Endothelial cell of umbilical vein (primary cell): ENCODE results near the gene SLC22A23. TPM values are rescaled to one million over a fixed set of nuclear protein-coding genes. Genes with fewer than 3 reads are reported as not detected.

ENCODE experiments used
- BruUV-seq: library from RNA; stranded (reverse); fragments of 400-500 nt; replicated peaks from 2 replicates; lab custom pipeline; 2021; lab: Mats Ljungman, UMichigan
- CTCF ChIA-PET: fragments of 300-600, 350-600 bp; sonication (Branson Sonifier 250); formaldehyde crosslinking; loops from one replicate; lab custom pipeline; 2021; ENCODE audit warnings: antibody characterized with exemption, inconsistent platforms; lab: Charles Lee
- POLR2A ChIA-PET: fragments of 300-600, 350-600 bp; sonication (Branson Sonifier 250); formaldehyde crosslinking; loops from one replicate; lab custom pipeline; 2021; ENCODE audit warnings: antibody characterized with exemption, inconsistent platforms; lab: Charles Lee
- DNase-seq: peaks from one replicate; pipeline ENCODE4 v3.0.0-alpha.2; 2011; ENCODE audit warnings: low read depth, low spot score
- FAIRE-seq: peaks from 2 replicates; lab custom pipeline; 2011; peaks lifted over from hg19 to GRCh38; lab: Jason Lieb, UNC
- H2AFZ ChIP-seq: 2 replicates; pipeline ENCODE4 v1.6.0; 2012; ENCODE audit warnings: low read depth, low read length, control low read depth, inconsistent platforms
- H3K27ac ChIP-seq: 2 replicates; pipeline ENCODE4 v1.5.1; 2011; ENCODE audit warnings: low read depth, mild to moderate bottlenecking, control low read depth, low read length, moderate library complexity; ENCODE audit not compliant: insufficient read depth
- H3K27me3 ChIP-seq, 2 experiments: 2 replicates each; pipeline versions ENCODE4 v1.6.0 to v1.6.1; 2011; ENCODE audit warnings: low read length in 2 of 2, mixed read lengths in 1 of 2; ENCODE audit not compliant: control insufficient read depth in 2 of 2, insufficient read depth in 2 of 2
- H3K36me3 ChIP-seq, 2 experiments: 2 replicates in 1 of 2; 3 replicates in 1 of 2; pipeline ENCODE4 v1.5.1; 2011; ENCODE audit warnings: low read length in 2 of 2, mild to moderate bottlenecking in 1 of 2, moderate library complexity in 1 of 2; ENCODE audit not compliant: control insufficient read depth in 2 of 2, insufficient read depth in 2 of 2; ENCODE audit errors: extremely low read depth in 1 of 2
- H3K4me1 ChIP-seq: 3 replicates; pipeline ENCODE4 v1.5.1; 2011; ENCODE audit warnings: mild to moderate bottlenecking, low read length; ENCODE audit not compliant: control insufficient read depth, insufficient read depth; ENCODE audit errors: extremely low read depth
- H3K4me2 ChIP-seq: 2 replicates; pipeline ENCODE4 v1.6.1; 2011; ENCODE audit warnings: low read length, control low read depth, mixed read lengths; ENCODE audit not compliant: insufficient read depth
- H3K4me3 ChIP-seq, 3 experiments: fragments of 200-600 bp in 1 of 3; sonication (generic), shearing (Covaris generic) in 1 of 3; replicated peaks in 1 of 3; 2 replicates each; pipeline ENCODE4 v1.5.1; 2011 to 2016; ENCODE audit warnings: control low read depth in 3 of 3, low read length in 3 of 3, mild to moderate bottlenecking in 2 of 3, inconsistent platforms in 1 of 3, low read depth in 1 of 3, moderate library complexity in 1 of 3; ENCODE audit not compliant: insufficient read depth in 1 of 3
- H3K79me2 ChIP-seq: 2 replicates; pipeline ENCODE4 v1.6.0; 2012; ENCODE audit warnings: low read length, inconsistent platforms; ENCODE audit not compliant: control insufficient read depth, insufficient read depth
- H3K9ac ChIP-seq: replicated peaks from 2 replicates; pipeline ENCODE3; 2011; ENCODE audit warnings: low read length, control low read depth; ENCODE audit not compliant: insufficient read depth; ENCODE audit errors: extremely low read depth
- H3K9me1 ChIP-seq: replicated peaks from 3 replicates; pipeline ENCODE4 v1.6.0; 2011; ENCODE audit warnings: mild to moderate bottlenecking, low read length; ENCODE audit not compliant: control insufficient read depth, insufficient read depth; ENCODE audit errors: extremely low read depth
- H3K9me3 ChIP-seq: replicated peaks from 2 replicates; pipeline ENCODE4 v1.5.1; 2012; ENCODE audit warnings: low read length, inconsistent platforms; ENCODE audit not compliant: control insufficient read depth, insufficient read depth
- H4K20me1 ChIP-seq: replicated peaks from 2 replicates; pipeline ENCODE3; 2011; ENCODE audit warnings: mild to moderate bottlenecking, low read length; ENCODE audit not compliant: control insufficient read depth, insufficient read depth; ENCODE audit errors: extremely low read depth
- FOS ChIP-seq: IDR thresholded peaks from 2 replicates; pipeline ENCODE4 v1.6.1; 2011; ENCODE audit warnings: mild to moderate bottlenecking, low read length, moderate library complexity, borderline replicate concordance; ENCODE audit not compliant: insufficient read depth
- JUN ChIP-seq: IDR thresholded peaks from 2 replicates; pipeline ENCODE4 v1.6.1; 2011; ENCODE audit warnings: borderline replicate concordance, low read depth; ENCODE audit not compliant: insufficient read length, insufficient read depth
- MYC ChIP-seq: IDR thresholded peaks from one replicate; pipeline ENCODE4 v1.6.1; 2011; ENCODE audit warnings: mild to moderate bottlenecking, low read depth, low read length
- dilution Hi-C: fragments of 300-500 bp; cut with MboI; formaldehyde crosslinking; loops from one replicate; pipeline ENCODE4 v1.15.0; 2019; ENCODE audit warnings: low sequenced_read_pairs; ENCODE audit not compliant: extremely low pct_ligation_motif_present
- intact Hi-C: fragments of 100-400 bp; cut with micrococcal nuclease; formaldehyde crosslinking; loops from one replicate; pipeline ENCODE4 v1.10.0; 2022
- polyA plus RNA-seq, 4 experiments: library from polyadenylated mRNA; depleted of rRNA in 3 of 4; stranded (reverse) in 3 of 4; unstranded in 1 of 4; fragments of >200 nt; gene quantifications; 2 replicates each; pipeline versions ENCODE4 v1.2.1 to v1.2.3, GENCODE V29; 2011 to 2012; ENCODE audit warnings: missing spikeins in 1 of 4
- total RNA-seq: library from RNA; stranded (reverse); gene quantifications from 2 replicates; pipeline ENCODE4 v1.2.3, GENCODE V29; 2021
- TF ChIP-seq, protein P1 (sequence below), 2 donors: IDR thresholded peaks; 1 replicate in 1 of 2; 2 replicates in 1 of 2; pipeline ENCODE4 v1.5.1; 2011; ENCODE audit warnings: low read length in 2 of 2, mild to moderate bottlenecking in 2 of 2, moderate library complexity in 2 of 2, control low read depth in 1 of 2, inconsistent platforms in 1 of 2, low read depth in 1 of 2; ENCODE audit not compliant: insufficient read depth in 1 of 2; ENCODE audit errors: extremely low read depth in 1 of 2

Gene SLC22A23
- total and polyA plus RNA-seq, 2 donors (not counting 3 experiments of a cell fraction or from before 2014, with no cell fraction given) = 4.2 to 14.3 TPM

DNA sequence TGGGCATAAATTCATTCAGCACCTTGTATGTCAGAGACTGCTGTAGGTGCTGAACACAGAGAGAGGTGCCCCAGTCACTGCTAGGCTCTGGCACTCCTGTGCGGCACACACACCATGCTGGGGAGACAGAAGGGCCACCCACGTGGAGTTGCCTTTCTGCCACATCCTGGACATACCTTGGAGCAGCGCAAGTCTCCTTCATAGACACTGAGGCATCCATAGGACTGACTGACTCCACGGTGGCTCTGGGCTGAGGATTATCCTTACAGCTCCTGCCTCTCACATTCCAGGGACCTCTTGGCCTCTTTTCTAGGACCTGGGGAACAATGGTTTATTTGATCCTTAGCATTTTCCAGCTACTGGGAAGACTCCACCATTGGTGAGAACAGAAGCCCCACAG lies 26.0 kb upstream of the SLC22A23 start:
- Histone ChIP-seq H3K9ac (no peak overlapping the region), H3K9me1 (no peaks in the 10 kb centered on the region), H3K4me2 (no peak overlapping the region), H2AFZ (no peak overlapping the region), H4K20me1 (no peaks in the 10 kb centered on the region), H3K4me3 (no peak overlapping the region), H3K79me2 (no peaks in the 10 kb centered on the region), H3K27ac (no peak overlapping the region), H3K27me3 (peaks cover 0 to 6% of the 10 kb centered on the region in 2 experiments), H3K4me1 (no peaks in the 10 kb centered on the region), H3K36me3 (no peaks in the 10 kb centered on the region), H3K9me3 (no peaks in the 10 kb centered on the region)
- BruUV-seq = no TSS peak
- DNase-seq (no peak), FAIRE-seq (no peak)
- CTCF ChIA-PET = no interaction called here
- dilution Hi-C loops = no loop called here
- TF ChIP-seq MYC = no peak
- TF ChIP-seq, protein P1, sequence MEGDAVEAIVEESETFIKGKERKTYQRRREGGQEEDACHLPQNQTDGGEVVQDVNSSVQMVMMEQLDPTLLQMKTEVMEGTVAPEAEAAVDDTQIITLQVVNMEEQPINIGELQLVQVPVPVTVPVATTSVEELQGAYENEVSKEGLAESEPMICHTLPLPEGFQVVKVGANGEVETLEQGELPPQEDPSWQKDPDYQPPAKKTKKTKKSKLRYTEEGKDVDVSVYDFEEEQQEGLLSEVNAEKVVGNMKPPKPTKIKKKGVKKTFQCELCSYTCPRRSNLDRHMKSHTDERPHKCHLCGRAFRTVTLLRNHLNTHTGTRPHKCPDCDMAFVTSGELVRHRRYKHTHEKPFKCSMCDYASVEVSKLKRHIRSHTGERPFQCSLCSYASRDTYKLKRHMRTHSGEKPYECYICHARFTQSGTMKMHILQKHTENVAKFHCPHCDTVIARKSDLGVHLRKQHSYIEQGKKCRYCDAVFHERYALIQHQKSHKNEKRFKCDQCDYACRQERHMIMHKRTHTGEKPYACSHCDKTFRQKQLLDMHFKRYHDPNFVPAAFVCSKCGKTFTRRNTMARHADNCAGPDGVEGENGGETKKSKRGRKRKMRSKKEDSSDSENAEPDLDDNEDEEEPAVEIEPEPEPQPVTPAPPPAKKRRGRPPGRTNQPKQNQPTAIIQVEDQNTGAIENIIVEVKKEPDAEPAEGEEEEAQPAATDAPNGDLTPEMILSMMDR (IDR thresholded peaks at IDR 0.05; ENCODE audit: extremely low read depth in 1 of 2, insufficient read depth in 1 of 2, low read depth in 1 of 2, low read length in 2 of 2) = no peak
- TF ChIP-seq JUN = no peak
- intact Hi-C loops = no loop called here
- POLR2A ChIA-PET = no interaction called here

DNA sequence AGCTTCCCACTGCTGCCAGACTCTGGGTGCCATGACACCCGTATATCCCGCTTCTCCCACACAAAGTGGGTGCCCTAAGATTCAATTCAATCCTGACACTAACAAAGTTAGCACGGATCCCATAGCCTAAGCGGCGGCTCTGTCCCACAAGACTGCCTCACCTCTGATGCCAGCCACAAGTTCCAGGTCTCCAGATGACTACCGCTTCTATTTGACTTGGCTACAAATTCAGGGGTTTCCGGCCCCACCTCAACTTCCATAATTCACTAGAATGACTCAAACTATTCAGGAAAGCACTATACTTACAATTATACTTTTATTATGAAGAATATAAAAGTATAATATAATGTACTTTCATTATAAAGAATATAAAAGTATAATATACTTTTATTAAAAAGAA lies 24.8 kb upstream of the SLC22A23 start:
- Histone ChIP-seq H3K79me2 (no peaks in the 10 kb centered on the region), H3K9ac (no peak overlapping the region), H3K9me1 (no peaks in the 10 kb centered on the region), H3K4me3 (no peak overlapping the region), H3K9me3 (no peaks in the 10 kb centered on the region), H2AFZ (no peak overlapping the region), H3K4me1 (no peaks in the 10 kb centered on the region), H3K27ac (no peak overlapping the region), H4K20me1 (no peaks in the 10 kb centered on the region), H3K36me3 (no peaks in the 10 kb centered on the region), H3K27me3 (peaks cover 0 to 9% of the 10 kb centered on the region in 2 experiments), H3K4me2 (no peak overlapping the region)
- POLR2A ChIA-PET = no interaction called here
- no peak for DNase-seq
- intact Hi-C loops (no loop called here), dilution Hi-C loops (no loop called here)
- FAIRE-seq = no peak
- no peak for TF ChIP-seq FOS
- TF ChIP-seq, protein P1 (IDR thresholded peaks at IDR 0.05; ENCODE audit: extremely low read depth in 1 of 2, insufficient read depth in 1 of 2, low read depth in 1 of 2, low read length in 2 of 2) = no peak
- no TSS peak for BruUV-seq
- CTCF ChIA-PET = no interaction called here
